ENCODE results near the gene TMEM129.

The TMEM129 gene

DNA sequence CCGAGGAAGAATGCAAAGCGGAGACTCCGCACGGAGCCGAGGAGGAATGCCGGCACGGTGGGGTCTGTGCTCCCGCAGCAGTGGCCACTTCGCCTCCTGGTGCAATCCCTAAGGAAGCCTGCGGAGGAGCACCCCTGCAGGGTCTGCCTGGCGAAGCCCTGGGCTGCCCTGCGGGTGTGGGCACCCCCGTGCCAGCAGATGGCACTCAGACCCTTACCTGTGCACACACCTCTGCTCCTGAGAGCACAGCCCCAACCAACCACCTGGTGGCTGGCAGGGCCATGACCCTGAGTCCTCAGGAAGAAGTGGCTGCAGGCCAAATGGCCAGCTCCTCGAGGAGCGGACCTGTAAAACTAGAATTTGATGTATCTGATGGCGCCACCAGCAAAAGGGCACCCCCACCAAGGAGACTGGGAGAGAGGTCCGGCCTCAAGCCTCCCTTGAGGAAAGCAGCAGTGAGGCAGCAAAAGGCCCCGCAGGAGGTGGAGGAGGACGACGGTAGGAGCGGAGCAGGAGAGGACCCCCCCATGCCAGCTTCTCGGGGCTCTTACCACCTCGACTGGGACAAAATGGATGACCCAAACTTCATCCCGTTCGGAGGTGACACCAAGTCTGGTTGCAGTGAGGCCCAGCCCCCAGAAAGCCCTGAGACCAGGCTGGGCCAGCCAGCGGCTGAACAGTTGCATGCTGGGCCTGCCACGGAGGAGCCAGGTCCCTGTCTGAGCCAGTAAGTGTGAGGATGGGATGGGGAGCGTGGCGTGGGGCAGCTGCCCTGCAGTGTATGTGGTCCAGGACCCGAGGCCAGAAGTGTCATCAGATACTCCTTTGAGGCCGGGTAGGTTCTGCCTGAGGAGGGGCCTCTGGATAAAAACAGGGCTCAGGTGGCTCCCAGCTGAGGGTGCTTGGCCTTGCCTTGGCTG is 7.2 kb upstream of the TMEM129 start:
- no peak for DNase-seq (ENCODE audit: extremely low read depth, low read depth)
- TF ChIP-seq, protein P1, sequence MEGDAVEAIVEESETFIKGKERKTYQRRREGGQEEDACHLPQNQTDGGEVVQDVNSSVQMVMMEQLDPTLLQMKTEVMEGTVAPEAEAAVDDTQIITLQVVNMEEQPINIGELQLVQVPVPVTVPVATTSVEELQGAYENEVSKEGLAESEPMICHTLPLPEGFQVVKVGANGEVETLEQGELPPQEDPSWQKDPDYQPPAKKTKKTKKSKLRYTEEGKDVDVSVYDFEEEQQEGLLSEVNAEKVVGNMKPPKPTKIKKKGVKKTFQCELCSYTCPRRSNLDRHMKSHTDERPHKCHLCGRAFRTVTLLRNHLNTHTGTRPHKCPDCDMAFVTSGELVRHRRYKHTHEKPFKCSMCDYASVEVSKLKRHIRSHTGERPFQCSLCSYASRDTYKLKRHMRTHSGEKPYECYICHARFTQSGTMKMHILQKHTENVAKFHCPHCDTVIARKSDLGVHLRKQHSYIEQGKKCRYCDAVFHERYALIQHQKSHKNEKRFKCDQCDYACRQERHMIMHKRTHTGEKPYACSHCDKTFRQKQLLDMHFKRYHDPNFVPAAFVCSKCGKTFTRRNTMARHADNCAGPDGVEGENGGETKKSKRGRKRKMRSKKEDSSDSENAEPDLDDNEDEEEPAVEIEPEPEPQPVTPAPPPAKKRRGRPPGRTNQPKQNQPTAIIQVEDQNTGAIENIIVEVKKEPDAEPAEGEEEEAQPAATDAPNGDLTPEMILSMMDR (IDR thresholded peaks at IDR 0.05; ENCODE audit: low read depth, low read length, missing control alignments), result no peak
- H3K4me3 ChIP-seq (replicated peaks; ENCODE audit: low read depth, low read length), result no peak overlapping the region

DNA sequence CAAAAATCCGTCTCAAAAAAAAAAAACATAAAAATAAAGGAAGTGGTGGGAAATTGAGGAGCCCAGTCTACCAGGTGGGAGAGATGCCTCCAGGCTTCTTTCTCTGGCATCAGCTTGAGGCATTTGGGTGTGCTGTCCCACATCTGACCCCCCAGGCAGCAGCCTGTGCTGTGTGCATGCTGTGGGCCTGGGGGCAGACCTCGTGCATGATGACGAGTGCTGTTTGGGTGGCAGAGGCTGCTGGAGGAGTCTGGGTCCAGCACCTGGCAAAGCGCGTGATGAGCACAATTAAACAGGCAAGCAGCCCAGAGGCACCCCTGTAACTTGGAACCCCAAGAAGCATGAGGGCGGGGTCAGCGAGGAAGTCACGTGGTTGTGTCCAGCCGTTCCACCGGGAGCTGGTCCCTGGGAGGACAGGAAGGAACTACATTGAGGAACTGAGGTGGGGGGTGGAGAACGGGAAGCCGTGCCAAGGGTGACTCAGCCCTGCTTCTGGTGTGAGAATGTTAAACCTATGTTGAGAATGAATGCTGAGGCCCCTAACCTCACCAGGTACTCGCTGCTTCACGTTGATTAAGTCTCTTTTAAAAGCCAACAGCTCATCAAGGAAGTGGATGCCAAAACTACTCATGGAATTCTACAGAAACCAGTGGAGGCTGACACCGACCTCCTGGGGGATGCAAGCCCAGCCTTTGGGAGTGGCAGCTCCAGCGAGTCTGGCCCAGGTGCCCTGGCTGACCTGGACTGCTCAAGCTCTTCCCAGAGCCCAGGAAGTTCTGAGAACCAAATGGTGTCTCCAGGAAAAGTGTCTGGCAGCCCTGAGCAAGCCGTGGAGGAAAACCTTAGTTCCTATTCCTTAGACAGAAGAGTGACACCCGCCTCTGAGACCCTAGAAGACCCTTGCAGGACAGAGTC is 6.3 kb upstream of the TMEM129 start:
- TF ChIP-seq, protein P1 (IDR thresholded peaks at IDR 0.05; ENCODE audit: low read depth, low read length, missing control alignments), result no peak
- H3K4me3 ChIP-seq (replicated peaks; ENCODE audit: low read depth, low read length), result no peak overlapping the region
- DNase-seq (ENCODE audit: extremely low read depth, low read depth), result peak; percentile 65

DNA sequence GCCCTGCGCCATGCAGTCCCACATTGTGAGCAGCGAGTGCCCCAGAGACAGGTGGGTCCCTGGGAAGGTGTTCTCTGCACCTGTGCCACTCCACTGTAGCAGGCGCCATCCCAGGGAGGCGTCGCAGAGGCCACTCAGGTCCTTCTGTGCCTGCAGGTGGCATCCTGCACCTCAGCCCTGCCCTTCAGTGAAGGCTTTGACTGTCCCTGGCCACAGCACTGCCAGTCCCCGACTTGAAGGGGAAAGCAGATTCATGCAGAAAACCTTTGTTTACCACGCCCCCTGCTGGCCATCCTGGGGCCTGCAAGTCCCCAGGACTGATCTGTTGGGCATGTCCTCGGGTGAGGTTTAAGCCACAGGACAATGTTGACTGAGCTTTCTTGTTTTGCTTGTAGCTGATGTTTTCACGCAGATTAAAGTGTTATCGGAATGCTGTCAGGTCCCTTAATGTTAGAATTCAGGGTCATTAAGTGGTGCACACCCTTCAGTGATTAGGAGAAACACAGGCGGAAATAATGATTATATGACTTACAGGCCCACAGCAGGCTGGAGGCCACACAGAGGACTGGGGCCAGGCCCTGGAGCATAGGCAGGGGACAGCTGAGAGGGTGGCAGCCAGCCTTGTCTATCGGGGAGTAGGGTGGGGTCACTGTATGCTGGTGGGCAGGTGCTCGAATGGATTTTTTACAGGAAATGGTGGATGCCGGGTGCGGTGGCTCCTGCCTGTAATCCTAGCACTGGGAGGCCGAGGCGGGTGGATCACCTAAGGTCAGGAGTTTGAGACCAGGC is 5.2 kb upstream of the TMEM129 start:
- TF ChIP-seq, protein P1 (IDR thresholded peaks at IDR 0.05; ENCODE audit: low read depth, low read length, missing control alignments), result peak; percentile 100
- DNase-seq (ENCODE audit: extremely low read depth, low read depth), result peak; percentile 66
- no peak overlapping the region for H3K4me3 ChIP-seq (replicated peaks; ENCODE audit: low read depth, low read length)

GRCh38 chr4:1725521-1725920 is 4.4 kb upstream of the TMEM129 start:
- no peak for DNase-seq (ENCODE audit: extremely low read depth, low read depth)
- H3K4me3 ChIP-seq (replicated peaks; ENCODE audit: low read depth, low read length), result no peak overlapping the region
- TF ChIP-seq, protein P1 (IDR thresholded peaks at IDR 0.05; ENCODE audit: low read depth, low read length, missing control alignments), result no peak

DNA sequence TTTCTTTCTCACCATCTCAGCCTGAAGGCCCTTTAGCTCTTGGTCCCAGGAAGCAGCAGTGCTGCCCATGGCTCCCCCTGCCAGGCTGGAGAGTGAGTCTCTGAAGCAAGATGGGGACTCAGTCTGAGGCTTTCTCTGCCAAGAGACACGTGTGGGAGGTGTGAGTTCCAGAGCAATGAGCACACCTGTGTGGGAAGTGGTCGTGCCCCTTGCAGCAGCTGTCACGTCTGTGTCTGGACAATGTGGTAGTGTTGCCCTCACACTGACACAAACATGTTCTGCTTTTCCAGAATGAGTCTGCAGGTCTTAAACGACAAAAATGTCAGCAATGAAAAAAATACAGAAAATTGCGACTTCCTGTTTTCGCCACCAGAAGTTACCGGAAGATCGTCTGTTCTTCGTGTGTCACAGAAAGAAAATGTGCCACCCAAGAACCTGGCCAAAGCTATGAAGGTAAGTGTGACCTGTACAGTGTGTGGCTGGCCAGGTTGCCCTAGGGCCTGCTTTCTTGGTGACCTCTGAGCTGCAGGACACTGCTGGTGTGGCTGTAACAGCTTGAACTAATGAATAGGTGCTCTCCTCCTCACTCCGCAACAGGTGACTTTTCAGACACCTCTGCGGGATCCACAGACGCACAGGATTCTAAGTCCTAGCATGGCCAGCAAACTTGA is 2.1 kb upstream of the TMEM129 start:
- TF ChIP-seq, protein P1 (IDR thresholded peaks at IDR 0.05; ENCODE audit: low read depth, low read length, missing control alignments), result no peak
- no peak for DNase-seq (ENCODE audit: extremely low read depth, low read depth)
- H3K4me3 ChIP-seq (replicated peaks; ENCODE audit: low read depth, low read length), result peak overlapping the region; percentile 88

Measured in HFF-Myc (cell line).